Tibial nerve (tissue), 4 donors: ENCODE results near the gene UCHL5.

ENCODE experiments used
- EP300 ChIP-seq, 2 donors: sonication (generic); formaldehyde crosslinking; IDR thresholded peaks; one replicate each; pipeline ENCODE4 v1.6.1; 2017; ENCODE audit warnings: antibody characterized with exemption in 2 of 2, mild to moderate bottlenecking in 1 of 2
- POLR2A ChIP-seq, 2 donors: fragments of 450-650 bp; IDR thresholded peaks; one replicate each; pipeline ENCODE4 v1.6.1; 2017; ENCODE audit warnings: antibody characterized with exemption in 2 of 2, mild to moderate bottlenecking in 2 of 2, moderate library complexity in 2 of 2
- TF ChIP-seq, protein P1 (sequence below), 5 experiments: fragments of 200-600 bp in 3 of 5; fragments of 450-650 bp in 2 of 5; sonication (generic) in 3 of 5; IDR thresholded peaks; one replicate each; pipeline ENCODE4 v1.5.1; 2016 to 2019; ENCODE audit warnings: antibody characterized with exemption in 5 of 5, mild to moderate bottlenecking in 3 of 5, moderate library complexity in 2 of 5

DNA sequence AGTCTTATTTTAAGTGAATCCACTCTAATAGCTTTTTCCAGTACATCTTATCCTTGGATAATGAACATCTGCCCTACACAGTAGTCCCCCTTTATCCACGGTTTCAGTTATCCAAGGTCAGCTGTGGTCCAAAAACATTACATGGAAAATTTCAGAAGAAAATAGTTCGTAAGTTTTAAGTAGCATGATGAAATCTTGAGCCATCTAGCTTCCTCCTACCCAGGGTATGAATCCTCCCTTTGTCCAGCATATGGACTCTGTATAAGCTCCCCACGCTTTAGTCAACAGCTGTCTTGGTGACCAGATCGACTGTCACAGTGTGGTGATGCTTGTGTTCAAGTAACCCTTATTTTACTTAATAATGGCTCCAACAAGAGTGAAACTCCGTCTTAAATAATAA is 43.5 kb upstream of the UCHL5 start:
- TF ChIP-seq, protein P1, sequence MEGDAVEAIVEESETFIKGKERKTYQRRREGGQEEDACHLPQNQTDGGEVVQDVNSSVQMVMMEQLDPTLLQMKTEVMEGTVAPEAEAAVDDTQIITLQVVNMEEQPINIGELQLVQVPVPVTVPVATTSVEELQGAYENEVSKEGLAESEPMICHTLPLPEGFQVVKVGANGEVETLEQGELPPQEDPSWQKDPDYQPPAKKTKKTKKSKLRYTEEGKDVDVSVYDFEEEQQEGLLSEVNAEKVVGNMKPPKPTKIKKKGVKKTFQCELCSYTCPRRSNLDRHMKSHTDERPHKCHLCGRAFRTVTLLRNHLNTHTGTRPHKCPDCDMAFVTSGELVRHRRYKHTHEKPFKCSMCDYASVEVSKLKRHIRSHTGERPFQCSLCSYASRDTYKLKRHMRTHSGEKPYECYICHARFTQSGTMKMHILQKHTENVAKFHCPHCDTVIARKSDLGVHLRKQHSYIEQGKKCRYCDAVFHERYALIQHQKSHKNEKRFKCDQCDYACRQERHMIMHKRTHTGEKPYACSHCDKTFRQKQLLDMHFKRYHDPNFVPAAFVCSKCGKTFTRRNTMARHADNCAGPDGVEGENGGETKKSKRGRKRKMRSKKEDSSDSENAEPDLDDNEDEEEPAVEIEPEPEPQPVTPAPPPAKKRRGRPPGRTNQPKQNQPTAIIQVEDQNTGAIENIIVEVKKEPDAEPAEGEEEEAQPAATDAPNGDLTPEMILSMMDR (IDR thresholded peaks at IDR 0.05), result no peak
- TF ChIP-seq POLR2A (IDR thresholded peaks at IDR 0.05) (no peak), EP300 (IDR thresholded peaks at IDR 0.05) (no peak)
